ENCODE measurements around the gene HOXA9.

The HOXA9 gene

DNA sequence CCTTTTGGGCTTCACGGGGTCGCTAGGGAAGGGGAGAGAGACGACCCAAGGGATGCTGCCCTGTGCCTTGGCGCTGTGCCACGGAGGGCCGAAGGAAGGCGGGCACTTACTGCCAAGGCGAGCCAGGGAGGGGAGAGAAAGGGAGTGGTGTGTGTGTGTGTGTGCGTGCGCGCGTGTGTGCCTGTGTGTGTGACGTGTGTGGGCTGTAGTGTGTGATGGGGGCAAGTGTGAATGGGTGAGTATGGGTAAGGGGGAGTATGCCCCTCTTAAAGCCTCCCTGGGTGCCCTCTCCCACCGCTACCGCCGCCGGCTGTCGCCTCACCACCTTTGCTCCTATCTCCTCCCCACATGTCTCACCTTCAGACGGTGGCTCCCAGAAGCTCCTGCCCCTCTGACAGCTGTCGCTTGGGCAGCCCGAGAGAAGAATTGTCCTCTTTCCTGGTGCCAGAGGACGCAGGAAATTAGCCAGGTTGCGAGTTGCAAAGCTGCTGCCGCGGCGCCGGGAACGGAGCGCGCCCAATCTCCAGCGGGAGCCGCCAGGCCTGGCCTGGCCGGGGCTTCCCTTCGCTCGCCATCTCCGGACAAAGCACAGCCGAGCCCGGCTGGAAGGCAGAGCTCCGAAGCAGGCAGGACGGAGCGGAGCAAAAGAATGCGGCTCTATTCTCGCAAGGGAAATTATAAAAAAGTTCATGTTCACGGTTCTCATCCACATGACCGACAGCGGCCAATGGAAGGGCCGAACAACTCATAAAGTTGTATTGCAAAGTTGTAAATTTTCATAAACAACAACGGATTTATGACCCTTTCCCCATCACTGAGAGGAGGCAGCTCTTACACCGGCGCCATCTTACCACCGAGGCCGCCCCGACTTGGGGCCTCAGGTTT, 13.2 kb downstream of the HOXA9 start, which contains the start of gene HOXA3:
HOXA3 (minus strand) TSS at position 653 of the 885 bp plus-strand sequence. CDS start 41,943 bp downstream, outside the sequence.
- peak; percentile 60 for DNase-seq

DNA sequence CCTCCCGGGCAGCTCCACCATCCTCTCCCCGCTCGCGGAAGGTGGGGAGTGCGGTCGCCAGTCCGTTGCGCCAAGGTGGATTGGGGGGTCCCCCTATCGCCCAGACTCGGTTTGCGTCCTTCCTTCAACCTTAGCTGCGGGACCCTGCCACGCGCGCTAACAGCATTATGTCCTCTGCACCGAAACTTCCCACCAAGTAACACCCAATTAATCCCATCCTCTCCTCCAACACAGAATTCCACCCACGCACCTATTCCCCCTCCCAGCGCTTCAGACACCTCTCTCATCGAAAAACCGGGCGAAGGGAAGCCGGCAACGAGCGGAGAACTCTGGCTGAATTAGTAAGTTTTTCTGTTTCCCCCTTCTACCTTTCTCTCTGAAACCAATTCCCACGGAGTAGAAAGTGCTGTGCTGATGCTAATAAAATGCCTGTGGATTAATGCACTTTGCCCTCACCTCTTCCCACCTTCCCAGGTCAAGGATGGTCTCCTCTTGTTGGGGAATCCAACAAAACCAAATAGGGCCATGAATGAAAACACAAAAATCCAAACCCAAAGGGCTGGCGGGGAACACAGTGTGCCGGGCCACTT, 13.9 kb downstream of the HOXA9 start:
- DNase-seq = peak; percentile 59

DNA sequence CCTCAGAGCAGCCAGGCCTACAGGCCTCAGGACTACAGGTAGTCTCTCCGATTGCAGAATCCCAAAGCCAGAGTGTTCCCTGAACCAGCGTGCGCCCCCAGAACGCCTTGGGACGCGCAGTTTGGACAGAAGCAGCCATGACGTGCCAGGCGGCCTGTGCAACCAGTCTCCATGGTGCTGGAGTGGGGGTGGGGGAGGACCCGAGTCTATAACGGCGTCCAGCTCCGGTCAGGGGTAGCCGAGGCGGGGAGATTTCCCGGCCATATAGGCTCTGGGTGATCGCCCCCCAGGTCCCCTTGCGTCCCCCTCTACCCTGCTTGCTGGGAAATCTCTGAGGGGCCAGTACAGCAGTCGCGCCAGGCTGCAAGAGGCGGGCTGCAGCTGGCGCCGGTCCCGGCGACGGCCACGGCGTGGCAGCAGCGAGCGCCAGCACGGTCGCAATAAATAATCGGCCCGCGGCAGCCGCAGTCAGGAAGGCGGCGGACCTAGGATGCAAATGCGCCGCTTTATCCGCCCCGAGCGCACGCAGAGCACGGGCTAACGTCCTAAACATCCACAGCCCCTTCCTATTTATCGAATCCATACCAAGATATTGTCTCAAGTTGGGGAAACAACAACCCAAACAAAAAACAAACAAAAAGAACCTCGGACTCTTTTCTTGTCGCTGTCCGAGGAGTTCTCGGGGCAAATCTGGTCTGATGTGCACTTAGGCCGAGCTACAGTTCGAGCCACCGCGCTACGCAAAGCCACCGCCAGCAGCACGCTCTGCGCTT, 14.6 kb downstream of the HOXA9 start:
- DNase-seq = peak; percentile 87

DNA sequence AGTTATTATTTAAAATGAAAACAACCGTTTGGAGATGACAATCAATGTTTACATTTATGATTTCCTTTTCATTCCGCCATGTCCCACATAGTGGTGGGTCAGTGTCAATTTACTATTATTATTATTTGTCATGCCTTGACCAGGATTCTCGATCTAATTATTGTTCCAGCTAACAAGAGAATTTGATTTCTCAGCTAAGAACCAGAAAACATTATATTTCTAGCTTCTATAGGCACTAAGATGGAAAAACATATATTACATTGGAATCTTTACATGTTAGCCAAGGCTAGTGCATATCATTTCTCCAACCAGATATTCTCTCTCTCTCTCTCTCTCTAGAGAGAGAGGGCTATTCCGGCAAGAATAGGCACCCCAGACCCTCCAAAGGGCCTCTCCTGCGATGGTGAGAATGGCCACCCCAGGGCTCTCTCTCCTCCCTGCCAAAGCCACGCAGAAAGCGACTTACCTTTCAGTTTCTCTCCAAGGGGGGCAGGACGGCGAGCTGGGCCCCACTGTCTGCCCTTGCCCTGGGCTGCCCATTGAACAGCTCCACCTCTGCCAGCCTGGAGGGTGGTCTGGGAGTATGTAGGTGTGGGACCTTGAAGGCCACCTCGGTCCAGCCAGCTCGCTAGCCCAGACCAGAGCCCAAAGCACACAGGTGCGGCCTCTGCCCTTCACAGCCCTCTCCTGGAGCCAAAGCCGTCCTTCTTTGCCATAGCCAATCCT, 15.3 kb downstream of the HOXA9 start:
- DNase-seq = no peak

DNA sequence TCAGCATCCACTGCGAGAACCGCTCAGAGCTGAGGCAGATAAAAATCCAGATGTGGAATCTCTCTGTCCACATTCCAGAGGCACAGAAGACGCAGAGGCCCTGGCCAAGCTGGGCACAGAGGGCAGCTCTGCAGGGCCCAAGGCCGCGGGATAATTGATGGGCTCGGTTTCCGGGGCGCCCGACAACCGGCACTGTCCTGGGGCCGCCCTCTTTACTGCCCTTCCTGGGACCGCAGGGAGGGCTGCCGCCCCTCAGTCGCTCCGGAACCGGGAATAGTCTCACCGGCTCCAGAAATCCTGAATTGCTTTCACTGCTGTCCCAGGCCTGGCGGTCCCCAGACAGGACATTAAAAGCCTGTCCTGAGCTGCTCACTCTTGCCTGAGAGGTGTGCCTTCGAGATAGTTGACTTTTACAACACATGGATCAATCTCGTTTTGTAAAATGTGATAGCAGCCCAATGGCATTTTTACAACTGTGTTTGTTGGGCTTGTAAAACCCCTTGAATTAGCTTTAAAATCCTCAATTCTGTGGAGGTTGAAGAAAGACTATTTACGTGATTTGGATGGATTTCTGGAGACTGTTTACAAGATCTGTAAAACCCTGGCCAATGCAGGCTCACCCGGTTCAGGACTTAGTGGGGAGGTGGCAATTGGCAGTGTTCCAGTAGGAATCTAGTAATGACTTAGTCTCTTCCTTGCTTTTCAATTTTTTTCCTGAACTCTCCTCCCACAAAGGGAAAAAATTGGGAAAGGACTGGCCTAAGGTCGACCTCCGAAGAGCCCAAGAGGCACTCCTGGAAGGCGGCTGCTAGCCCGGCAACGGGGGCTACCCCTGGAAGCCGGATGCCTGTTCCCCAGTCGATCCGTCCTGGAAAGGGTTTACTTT, 16.3 kb downstream of the HOXA9 start:
- DNase-seq = peak; percentile 54

DNA sequence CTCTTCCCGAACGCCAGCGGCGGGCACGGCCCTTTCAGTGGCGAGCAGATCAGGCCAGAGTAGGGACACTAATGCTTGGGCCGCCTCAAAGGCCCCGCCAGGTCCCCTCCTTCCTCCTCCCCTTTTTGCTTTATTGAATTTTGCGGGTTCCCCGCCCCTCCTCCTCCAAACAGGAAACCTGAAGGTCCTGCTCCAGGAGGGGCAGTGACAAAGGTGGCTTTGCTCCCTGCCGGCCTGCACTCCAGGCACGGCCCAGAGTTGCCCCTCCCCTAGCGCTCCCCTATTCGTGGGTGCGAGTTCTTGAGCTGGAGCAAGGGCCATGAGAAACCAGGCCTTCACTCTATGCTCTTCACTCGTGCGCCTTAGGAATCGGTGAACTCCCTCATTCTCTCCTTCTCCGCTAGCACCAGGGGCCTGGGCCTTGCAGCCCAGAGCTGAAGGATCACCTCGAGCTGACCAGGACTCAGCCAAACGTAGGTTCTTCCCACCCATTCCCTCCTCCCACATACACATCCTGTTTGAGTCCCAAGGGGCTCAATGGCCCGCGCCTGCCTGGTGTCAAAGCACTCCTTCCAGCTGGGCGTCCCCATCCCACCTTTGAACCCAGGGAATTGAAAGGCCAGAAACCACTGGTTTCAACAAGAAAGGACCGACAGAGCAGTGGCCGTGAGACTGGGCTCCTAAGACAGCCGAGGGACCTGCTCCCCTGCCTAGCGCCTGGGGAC, 17.1 kb downstream of the HOXA9 start:
- peak; percentile 57 for DNase-seq

DNA sequence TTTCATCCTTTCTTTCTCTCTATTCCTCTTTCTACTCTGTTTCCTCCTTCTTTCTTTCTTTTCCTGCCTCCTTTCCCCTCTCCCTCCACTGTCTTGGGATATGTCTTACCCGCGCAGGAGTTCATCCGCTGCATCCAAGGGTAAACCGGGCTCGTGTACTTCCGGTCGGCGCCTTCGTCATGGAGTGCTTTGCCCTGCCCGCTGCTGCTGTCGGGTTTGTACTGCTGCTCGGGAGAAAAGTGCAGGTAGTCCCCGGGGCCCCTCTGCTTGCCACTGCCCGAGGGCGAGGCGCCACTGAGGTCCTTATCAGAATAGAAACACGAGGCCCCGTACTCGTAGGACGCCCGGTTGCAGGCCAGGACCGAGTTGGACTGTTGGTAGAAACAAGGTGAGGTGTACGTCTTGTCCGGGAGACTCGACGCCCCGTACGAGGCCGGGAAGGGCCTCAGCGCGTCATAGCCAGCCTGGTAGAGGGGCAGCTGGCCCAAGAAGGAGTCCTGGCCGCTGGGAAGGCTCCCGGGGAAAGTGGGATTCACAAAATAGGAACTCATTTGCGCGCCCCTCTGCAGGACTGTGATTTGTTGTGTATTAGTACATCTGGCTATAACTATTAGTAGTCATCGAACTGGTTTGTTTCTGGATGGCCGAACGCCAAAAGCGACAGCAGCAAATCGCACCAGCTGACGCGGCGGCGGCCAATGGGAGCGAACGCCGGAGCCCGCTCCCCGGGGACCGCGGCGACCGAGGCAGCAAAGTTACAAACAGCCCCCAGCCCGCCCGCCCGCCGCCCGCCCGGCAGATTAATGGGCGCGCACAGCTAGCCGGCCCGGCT, 17.9 kb downstream of the HOXA9 start, which contains the start of gene HOXA6:
HOXA6 (minus strand) TSS at position 576 of the 832 bp plus-strand sequence; CDS start at position 551, 25 bp downstream.
- peak; percentile 56 for DNase-seq

DNA sequence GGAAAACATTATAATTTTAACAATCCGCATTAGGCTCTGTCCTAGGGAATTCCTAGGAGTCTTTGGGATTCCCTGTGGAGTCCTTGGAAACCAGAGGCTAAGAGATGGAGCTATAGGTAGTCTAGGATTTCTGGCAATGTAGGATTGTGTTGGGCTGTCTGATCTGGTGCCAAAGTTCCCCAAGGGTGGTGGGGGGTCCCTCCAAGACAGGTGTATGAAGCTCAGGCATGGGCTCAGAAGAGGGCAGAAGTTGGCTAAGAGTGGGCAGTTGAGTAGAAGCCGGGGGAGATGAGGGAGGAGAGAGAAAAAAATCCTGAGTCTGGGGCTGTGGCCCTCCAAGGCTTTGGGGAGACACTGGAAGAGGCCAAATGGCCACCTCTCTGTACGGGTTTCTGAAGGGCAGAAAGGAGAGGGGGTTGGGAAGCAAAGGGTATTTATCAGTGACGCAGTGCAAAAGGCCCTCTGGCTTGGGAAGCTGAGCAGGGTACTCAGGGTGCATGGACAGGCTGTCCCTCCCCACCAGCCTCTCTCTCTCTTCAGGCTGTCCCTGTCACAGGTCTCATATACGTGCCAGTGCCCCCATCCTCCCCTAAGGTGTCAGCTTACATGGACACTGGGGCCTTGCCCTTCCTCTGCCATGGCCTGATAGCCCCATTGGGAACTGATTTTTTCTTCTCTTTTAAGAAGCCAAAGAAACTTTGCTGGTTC, 18.7 kb downstream of the HOXA9 start:
- peak; percentile 54 for DNase-seq

DNA sequence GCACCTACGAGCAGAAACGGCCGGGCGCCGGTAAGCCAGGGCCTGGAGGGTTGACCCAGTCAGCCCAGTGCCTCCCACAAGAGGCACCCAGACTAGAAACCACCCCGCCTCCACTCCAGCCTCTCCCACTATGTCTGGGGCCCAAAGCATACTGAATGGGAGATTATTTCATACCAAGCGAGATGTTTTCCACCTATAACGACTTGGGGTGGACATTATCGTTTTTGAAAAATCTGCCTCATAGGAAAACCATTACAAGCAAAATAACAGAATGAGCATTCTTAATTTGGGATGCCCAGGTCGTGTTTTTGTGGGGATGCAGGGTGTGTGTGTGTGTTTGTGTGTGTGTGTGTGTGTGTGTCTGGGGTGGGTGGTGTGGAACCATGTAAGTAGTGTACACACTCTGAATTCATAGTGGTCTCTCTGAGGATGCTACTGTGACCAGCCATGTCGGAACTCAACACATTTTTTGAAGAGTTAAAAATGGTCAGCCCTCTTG, 19.4 kb downstream of the HOXA9 start:
- peak; percentile 32 for DNase-seq

DNA sequence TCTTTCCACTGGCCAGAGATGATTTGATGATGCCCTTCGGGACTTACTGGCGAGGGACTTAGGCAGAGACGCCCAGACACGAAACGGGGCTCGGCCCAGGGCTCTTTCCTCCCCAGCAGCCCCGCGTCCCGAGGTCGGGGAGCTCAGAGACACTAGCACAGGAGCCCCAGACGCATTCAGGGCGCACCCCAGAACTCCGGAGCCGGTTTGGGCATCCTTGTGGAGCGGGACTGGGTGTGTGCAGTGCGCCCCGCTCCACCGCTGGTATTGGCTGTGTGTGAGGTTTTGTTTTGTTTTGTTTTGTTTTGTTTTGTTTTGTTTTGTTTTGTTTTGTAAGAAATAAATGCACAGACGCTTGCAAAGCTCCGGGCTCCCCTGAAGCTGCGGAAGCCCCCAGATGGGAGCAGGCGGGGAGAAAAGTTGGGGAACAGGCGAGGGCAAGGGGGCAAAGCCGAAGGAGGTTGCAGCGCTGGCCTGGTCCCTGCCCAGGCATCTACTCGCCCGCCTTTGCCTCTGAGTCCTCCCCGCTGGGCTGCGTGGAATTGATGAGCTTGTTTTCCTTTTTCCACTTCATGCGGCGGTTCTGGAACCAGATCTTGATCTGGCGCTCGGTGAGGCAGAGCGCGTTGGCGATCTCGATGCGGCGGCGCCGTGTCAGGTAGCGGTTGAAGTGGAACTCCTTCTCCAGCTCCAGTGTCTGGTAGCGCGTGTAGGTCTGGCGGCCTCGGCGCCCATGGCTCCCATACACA, 20.0 kb downstream of the HOXA9 start:
- no peak for DNase-seq

DNA sequence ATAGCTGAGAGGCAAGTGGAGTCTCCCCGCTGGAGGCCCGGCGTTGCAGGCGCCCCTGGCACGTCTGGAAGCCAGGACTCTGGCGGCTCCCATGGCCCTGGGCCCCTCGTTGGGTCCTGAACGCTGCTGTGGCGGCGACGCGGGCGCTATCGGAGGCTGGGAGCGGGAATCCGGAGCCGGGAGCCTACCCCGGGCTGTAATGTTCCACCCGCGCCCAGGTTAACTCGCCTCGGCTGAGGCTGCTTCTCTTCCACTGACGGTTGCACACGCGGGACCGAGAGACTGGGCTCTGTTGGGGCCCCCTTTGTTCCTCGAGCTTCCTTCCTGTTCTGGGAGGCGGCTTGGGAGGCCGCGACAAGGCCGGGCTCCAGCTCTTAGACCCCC, 20.6 kb downstream of the HOXA9 start:
- DNase-seq = no peak

DNA sequence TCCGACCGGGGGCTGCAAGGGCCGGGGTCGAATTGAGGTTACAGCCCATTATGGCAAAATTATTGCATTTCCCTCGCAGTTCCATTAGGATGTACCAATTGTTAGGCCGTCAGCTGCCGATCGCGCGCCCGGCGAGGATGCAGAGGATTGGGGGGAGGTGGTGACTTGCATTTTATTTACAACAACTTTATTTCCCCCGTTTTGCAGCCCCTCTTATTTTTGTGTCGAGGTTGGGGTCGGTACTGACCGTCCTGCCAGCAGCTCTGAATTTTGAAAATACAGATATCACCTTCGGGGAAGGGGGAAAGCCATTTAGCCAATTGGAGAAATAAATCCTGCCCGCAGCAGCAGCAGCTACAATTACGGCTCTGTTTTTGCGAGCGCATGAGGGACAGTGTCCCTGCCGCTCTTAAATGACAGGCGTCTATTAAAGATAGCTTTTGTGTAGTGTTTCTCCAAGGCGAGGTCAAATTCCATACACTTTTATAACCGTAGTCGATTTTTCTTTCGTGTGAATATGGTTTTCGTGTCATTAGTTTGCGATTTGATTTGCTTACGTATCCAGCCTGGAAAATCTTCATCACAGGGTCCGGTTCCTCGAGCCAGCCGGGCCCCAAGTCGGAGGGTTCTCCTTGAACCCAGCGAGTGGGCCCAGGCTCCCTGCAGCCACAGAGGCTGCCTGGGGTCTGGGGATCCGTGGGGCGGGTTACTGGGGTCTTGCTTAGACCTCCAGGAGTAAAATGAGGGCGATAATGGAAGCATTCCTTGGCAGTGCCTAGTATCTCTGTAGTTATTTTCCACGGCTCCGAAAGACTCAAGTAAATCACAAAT, 21.2 kb downstream of the HOXA9 start:
- DNase-seq = no peak

DNA sequence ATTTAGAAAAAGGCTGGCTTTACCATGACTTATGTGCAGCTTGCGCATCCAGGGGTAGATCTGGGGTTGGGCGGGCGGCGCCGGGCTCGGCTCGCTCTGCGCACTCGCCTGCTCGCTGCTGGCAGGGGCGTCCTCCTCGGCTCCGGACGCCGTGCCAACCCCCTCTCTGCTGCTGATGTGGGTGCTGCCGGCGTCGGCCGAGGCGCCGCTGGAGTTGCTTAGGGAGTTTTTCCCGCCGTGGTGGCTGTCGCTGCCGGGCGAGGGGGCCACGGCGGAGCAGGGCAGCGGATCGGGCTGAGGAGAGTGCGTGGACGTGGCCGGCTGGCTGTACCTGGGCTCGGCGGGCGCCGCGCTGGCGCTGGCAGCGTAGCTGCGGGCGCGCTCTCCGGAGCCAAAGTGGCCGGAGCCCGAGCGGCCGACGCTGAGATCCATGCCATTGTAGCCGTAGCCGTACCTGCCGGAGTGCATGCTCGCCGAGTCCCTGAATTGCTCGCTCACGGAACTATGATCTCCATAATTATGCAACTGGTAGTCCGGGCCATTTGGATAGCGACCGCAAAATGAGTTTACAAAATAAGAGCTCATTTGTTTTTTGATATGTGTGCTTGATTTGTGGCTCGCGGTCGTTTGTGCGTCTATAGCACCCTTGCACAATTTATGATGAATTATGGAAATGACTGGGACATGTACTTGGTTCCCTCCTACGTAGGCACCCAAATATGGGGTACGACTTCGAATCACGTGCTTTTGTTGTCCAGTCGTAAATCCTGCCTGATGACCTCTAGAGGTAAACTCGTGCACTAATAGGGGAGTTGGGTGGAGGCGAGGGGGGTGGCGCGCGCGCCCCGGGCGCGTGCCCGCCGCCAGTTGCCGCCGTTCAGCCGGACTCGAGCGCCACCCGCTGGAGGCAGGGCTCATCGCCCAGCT, 22.1 kb downstream of the HOXA9 start, which contains the start of gene HOXA5:
HOXA5 (minus strand) TSS at position 659 of the 927 bp plus-strand sequence; CDS start at position 585, 74 bp downstream.
- DNase-seq = no peak

DNA sequence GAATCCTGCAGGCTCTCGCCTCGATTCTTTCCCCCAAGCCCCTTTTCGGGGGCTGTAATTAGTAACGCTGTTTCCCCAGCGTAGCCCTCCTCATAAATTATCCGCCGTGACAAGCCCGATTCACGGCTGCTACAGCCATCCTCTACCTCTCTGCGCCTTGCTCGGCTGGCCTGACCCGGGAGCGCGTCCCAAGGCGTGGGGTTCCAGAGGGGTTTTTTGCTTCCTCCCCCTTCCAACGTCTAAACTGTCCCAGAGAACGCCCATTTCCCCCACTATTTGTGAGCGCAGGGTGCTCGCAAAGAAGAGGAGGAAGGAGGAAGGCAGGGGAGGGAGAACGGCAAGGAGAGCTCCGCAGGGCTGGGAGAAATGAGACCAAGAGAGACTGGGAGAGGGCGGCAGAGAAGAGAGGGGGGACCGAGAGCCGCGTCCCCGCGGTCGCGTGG, 22.7 kb downstream of the HOXA9 start:
- no peak for DNase-seq

DNA sequence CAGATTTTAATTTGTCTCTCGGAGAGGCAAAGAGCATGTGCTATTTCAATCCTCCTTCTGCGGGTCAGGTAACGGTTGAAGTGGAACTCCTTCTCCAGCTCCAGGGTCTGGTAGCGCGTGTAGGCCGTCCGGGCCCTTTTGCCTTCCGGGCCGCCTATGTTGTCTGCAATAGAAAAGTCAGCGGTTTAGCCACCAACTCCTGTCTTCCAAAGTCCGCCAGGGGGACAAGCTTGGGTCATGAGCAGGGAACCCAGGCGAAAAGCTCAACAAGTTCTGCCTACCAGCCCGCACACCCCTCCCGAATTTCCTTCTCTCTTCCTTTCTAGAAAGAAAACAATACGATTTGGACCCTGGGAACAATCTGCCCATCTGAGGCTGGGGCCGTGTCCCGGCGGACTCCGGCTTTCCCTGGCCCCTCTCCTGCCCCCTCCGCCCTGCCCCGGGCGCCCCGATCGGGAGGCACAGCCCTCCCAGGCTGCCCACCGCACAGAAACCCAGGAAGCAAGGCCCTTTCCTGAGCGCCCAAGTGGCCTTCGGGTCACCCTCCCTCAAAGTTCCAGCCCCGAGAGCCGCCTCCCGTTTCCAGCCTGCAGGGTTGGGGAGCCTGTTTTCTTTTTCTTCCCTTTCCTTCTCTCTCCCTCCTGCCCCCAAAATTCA, 23.3 kb downstream of the HOXA9 start:
- no peak for DNase-seq
